Subcutaneous adipose tissue (tissue), 4 donors: ENCODE measurements around the gene CLTCL1. TPM values are rescaled to one million over a fixed set of nuclear protein-coding genes. Genes with fewer than 3 reads are reported as not detected.

Experiments used
- total RNA-seq, 4 donors: library from RNA; depleted of rRNA; stranded (reverse); fragments of >200 nt; gene quantifications; one replicate each; pipeline ENCODE4 v1.1.0, GENCODE V29; 2016
- TF ChIP-seq, protein P1 (sequence below): fragments of 450-650 bp; IDR thresholded peaks from one replicate; pipeline ENCODE4 v1.5.1; 2016; ENCODE audit warnings: low read depth, mild to moderate bottlenecking, control low read depth, antibody characterized with exemption, moderate library complexity

CLTCL1 gene
- total RNA-seq, 4 donors from 2014 or later: 7.3 to 23.2 (median 16.5) TPM

DNA sequence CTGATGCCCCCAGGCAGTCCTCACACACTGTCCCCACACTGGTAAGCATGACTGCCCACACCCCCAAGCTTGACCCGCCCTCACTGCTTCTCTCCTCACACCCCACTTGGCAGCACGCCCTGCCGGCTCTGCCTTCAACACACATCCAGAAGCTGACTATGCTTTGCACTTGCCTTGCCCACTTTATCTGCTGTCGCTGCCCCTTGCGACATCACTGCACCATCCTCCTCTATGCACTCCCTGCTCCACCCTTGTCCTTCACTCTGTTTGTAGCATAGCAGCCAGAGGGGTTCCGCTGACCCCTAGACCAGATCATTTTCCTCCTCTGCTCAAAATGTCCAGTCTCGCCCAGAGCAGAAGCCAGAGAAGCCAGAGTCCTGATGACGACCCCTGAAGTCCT lies 87.7 kb downstream of the CLTCL1 start:
- TF ChIP-seq, protein P1, sequence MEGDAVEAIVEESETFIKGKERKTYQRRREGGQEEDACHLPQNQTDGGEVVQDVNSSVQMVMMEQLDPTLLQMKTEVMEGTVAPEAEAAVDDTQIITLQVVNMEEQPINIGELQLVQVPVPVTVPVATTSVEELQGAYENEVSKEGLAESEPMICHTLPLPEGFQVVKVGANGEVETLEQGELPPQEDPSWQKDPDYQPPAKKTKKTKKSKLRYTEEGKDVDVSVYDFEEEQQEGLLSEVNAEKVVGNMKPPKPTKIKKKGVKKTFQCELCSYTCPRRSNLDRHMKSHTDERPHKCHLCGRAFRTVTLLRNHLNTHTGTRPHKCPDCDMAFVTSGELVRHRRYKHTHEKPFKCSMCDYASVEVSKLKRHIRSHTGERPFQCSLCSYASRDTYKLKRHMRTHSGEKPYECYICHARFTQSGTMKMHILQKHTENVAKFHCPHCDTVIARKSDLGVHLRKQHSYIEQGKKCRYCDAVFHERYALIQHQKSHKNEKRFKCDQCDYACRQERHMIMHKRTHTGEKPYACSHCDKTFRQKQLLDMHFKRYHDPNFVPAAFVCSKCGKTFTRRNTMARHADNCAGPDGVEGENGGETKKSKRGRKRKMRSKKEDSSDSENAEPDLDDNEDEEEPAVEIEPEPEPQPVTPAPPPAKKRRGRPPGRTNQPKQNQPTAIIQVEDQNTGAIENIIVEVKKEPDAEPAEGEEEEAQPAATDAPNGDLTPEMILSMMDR: no peak

DNA sequence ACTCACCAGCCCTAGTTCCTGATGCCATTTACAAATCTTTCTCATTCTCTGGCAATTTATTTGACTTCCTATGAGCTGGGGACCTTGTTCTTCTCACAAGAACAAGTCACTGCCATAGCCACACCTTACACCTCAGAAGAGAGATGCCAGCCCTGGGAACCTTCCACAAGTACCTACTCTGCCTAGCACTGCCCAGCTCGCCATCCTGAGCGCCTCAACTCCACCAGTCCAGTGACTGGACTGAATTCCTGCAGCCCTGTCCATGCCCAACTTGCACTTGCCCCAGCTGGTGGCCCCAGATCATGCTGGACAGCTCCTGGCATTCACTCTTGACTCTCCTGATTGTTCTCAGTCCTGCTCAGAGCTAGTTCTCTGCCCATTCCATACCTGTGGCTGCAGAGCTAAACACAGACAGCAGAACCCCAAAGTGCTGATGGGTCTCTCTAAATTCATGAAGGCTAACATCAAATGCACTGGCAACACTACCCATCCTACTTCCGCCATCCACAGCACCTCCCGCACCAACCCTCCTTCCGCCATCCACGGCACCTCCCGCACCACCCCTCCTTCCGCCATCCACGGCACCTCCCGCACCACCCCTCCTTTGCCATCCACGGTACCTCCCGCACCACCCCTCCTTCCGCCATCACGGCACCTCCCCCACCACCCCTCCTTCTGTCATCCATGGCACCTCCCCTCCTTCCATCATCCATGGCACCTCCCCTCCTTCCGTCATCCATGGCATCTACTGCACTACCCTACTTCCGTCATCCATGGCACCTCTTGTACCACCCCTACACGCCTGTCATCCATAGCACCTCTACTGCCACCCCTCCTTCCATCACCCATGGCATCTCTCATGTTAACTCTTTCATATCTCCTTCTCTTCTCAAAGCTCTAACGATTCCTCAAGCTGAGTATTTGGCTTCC lies 89.4 kb downstream of the CLTCL1 start:
- TF ChIP-seq, protein P1: no peak

DNA sequence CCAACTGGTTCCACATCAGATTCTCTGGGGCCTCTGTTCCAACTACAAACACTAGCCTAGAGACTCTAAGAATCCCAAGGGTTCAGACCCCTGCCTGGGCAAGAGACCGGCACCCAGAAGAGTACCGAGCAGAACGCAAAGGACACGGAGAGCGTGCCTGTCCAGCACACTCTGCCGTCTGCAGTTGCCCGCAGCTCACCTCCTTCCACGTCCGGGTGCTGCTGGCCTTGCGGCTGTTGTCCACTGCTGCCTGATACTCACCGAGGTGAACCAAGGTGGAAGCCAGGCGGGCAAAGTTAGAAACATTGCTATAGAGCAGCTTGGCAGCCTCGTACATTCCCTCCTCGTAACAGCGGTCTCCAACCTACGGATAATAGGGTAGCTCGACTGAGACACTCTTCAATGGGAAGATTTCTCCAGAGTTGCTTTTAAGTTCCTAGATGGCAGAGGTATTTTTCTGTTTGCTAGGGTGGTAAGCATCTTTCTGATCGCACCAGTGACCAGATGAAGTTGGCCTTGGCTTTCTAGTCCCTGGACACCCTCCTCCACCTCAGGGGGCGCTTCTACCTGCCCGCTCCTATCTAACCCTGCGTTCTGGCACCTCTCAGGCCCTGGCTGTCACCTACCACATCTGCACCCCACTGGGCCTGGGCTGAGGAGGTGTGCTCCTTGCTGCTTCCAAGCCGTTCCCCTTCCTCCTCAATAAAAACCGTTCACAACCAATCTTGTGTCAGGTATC lies 90.2 kb downstream of the CLTCL1 start:
- TF ChIP-seq, protein P1: no peak

DNA sequence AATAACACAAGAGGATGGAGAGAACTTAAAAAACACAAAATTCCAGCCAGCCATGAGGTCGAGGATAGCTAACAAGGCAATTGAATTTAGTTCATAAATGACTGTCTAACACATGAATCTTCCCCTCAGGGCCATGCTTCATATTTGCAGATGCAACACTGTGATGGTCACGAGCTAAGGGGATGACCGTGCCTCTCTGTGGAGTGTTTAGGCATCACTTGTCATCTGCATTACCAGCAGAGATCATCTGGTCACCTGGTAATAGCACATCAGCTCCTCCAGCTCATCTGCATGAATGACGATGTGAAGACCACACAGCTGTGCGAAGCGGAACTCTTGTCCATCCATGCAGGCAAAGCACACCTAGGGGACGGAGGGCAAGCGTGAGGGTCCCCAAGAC lies 92.0 kb downstream of the CLTCL1 start:
- TF ChIP-seq, protein P1: no peak

DNA sequence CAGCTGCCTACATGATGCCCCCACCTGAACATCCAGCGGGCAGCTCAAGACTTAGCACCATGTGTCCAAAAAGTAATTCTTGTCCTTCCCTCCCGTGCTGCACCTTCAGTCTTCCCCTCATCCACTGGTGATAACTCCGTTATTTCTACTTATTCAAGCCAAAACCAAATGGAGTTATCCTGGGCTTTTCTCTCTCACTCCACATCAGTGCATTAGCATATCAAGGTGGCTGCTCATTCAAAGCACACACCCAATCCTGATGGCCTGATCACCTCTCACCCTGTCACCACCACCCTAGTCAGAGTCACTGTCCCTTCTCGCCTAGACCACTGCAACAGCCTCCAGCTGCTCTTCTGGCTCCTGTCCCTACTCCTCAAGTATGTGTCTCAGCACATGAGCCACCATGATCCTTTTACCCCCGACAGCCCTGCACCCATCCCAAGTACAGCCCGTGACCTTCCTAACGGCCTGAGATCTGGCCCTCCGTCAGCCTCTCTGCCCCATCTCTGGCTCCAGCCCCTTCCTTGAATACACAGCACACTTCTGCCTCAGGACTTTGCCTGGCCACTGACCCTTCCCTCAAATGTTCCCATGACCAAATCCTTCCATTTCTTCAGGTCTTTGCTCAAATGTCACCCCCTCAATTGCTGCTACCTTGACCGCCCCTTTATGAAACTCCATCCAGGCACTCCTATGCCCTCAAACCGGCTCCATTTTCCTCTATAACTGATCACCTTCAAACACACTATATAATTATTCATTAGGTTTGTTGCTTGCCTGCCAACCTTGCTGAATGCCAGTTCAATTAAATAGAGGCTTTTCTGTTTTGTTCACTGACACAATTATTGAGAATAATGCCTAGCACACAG lies 93.3 kb downstream of the CLTCL1 start:
- TF ChIP-seq, protein P1: no peak

DNA sequence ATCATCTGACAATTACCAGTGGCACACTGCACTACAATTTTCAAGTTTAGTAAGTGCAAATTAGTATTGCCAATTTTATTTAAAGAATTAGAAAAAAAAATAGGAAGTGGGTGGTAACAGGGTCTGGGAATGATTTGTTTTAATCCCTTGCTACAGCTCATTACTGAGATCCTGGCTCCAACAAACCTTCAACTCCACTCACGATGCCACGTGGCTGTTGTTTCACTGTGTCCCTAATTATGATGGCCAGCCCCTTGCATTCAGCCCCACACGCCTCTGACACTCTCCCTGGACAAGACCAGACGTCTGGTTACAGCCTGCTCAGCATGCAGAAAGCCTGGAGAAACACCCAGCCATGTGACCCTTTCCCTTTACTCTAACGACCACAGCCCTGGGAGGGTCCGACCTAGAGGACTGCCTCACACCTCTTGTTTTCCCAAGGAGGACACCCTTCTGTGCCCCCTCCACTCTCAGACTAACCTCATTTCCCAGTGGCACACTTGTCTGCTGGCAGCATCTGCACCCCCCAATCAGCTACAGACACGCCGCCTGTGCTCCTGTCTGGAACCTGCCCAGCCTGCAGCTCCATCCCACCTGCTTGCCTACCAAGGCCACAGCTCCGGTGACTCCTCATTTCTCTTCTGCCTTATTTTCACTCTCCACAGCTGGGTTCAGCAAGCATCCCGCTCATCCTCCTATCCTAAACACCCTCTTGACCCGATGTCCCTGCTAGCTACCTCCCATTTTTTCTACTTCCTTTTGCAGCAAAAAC lies 94.5 kb downstream of the CLTCL1 start:
- TF ChIP-seq, protein P1: no peak
